ENCODE results near the gene FRMD4B. TPM values are rescaled to one million over a fixed set of nuclear protein-coding genes. Genes with fewer than 3 reads are reported as not detected.

The FRMD4B gene
- total and polyA plus RNA-seq, 2 experiments from 2014 or later: 6.4 to 12.8 TPM

GRCh38 chr3:69201658-69202057, 184.2 kb downstream of the FRMD4B start (continued):
- no peak for TF ChIP-seq ETS1 (IDR thresholded peaks at IDR 0.05)
- TF ChIP-seq CREB1 (CRISPR knock-in tag; IDR thresholded peaks at IDR 0.05; ENCODE audit: low read depth): no peak
- TF ChIP-seq EZH2phosphoT487 (IDR thresholded peaks at IDR 0.05; ENCODE audit: unreplicated experiment): no peak
- no peak for TF ChIP-seq ZNF331 (CRISPR knock-in tag; IDR thresholded peaks at IDR 0.05; ENCODE audit: low read depth)
- TF ChIP-seq, protein P1, sequence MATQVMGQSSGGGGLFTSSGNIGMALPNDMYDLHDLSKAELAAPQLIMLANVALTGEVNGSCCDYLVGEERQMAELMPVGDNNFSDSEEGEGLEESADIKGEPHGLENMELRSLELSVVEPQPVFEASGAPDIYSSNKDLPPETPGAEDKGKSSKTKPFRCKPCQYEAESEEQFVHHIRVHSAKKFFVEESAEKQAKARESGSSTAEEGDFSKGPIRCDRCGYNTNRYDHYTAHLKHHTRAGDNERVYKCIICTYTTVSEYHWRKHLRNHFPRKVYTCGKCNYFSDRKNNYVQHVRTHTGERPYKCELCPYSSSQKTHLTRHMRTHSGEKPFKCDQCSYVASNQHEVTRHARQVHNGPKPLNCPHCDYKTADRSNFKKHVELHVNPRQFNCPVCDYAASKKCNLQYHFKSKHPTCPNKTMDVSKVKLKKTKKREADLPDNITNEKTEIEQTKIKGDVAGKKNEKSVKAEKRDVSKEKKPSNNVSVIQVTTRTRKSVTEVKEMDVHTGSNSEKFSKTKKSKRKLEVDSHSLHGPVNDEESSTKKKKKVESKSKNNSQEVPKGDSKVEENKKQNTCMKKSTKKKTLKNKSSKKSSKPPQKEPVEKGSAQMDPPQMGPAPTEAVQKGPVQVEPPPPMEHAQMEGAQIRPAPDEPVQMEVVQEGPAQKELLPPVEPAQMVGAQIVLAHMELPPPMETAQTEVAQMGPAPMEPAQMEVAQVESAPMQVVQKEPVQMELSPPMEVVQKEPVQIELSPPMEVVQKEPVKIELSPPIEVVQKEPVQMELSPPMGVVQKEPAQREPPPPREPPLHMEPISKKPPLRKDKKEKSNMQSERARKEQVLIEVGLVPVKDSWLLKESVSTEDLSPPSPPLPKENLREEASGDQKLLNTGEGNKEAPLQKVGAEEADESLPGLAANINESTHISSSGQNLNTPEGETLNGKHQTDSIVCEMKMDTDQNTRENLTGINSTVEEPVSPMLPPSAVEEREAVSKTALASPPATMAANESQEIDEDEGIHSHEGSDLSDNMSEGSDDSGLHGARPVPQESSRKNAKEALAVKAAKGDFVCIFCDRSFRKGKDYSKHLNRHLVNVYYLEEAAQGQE (IDR thresholded peaks at IDR 0.05; ENCODE audit: unreplicated experiment): no peak

- H2AFZ ChIP-seq: peak overlapping the region; percentile 1; the same call in 1 of the 2 replicates
- TF ChIP-seq, protein P2, sequence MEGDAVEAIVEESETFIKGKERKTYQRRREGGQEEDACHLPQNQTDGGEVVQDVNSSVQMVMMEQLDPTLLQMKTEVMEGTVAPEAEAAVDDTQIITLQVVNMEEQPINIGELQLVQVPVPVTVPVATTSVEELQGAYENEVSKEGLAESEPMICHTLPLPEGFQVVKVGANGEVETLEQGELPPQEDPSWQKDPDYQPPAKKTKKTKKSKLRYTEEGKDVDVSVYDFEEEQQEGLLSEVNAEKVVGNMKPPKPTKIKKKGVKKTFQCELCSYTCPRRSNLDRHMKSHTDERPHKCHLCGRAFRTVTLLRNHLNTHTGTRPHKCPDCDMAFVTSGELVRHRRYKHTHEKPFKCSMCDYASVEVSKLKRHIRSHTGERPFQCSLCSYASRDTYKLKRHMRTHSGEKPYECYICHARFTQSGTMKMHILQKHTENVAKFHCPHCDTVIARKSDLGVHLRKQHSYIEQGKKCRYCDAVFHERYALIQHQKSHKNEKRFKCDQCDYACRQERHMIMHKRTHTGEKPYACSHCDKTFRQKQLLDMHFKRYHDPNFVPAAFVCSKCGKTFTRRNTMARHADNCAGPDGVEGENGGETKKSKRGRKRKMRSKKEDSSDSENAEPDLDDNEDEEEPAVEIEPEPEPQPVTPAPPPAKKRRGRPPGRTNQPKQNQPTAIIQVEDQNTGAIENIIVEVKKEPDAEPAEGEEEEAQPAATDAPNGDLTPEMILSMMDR (conservative IDR thresholded peaks at IDR 0.05; ENCODE audit: low read depth in 2 of 2): no peak
- H3K27ac Mint-ChIP-seq: peak overlapping the region; percentile 74
- no peak overlapping the region for H3K27ac ChIP-seq (ENCODE audit: low read depth)
- ATAC-seq (peak; percentile 80), DNase-seq (ENCODE audit: low spot score) (peak; percentile 62)
- H3K27me3 ChIP-seq (ENCODE audit: insufficient read depth): no peaks in the 10 kb centered on the region
- H3K4me3 Mint-ChIP-seq: peak overlapping the region; percentile 31
- peaks cover 22% of the 10 kb centered on the region for H3K4me1 Mint-ChIP-seq
- H3K36me3 Mint-ChIP-seq (ENCODE audit: low read depth): no peaks in the 10 kb centered on the region
- no peaks in the 10 kb centered on the region for H3K9me3 Mint-ChIP-seq
- H3K79me2 ChIP-seq (replicated peaks; ENCODE audit: insufficient read depth): no peaks in the 10 kb centered on the region
- H3F3A ChIP-seq (replicated peaks; ENCODE audit: low read depth): no peaks in the 10 kb centered on the region
- peaks cover 28% of the 10 kb centered on the region for H3K4me1 ChIP-seq (ENCODE audit: insufficient read depth)
- no peaks in the 10 kb centered on the region for H3K9me2 ChIP-seq (ENCODE audit: insufficient read depth)
- no peaks in the 10 kb centered on the region for H3K36me3 ChIP-seq (ENCODE audit: insufficient read depth)
- no peaks in the 10 kb centered on the region for H3K27me3 Mint-ChIP-seq (ENCODE audit: insufficient read depth, low read depth, poor library complexity)
- peak overlapping the region; percentile 5 for H3K4me2 ChIP-seq
- H3K4me3 ChIP-seq: peak overlapping the region; percentile 0; the same call in 1 of the 2 replicates
- H4K20me1 ChIP-seq (replicated peaks; ENCODE audit: insufficient read depth): no peaks in the 10 kb centered on the region
Measured at GRCh38 chr3:69200384-69201068, 185.4 kb downstream of the FRMD4B start.
